ENCODE measurements around the gene XPC.

DNA sequence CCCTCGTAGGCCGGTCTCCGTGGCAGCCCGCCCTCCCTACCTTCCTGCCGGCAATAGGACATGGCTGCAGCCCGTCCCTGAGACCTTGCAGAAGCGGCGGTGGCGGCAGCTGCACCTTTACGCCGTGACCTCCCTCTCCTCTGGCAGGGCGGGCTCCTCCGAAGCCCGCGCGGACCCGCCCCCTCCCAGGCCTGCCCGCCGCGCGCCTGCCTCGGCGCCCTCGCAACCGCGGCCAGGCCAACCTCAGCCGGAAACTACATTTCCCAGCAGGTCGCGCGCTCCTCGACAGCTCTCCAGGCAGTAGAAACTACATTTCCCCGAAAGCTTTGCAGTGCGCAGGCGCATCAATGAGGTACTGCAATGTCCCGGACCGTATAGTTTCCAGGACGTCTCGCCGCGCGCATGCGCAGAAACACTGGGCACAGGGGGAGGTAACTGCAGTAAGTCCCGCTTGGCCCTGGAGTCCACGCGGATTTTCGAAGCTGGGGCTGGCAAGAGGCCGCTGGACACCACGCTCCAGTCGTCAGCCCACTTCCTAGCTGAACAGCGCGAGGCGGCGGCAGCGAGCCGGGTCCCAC lies 53.7 kb downstream of the XPC start, which contains the start of the genes CHCHD4 and TMEM43:
- TF ChIP-seq TCF12 (IDR thresholded peaks at IDR 0.05; ENCODE audit: low read depth) = peak; percentile 31; the same call in 1 of the 2 replicates
- TF ChIP-seq, protein P1, sequence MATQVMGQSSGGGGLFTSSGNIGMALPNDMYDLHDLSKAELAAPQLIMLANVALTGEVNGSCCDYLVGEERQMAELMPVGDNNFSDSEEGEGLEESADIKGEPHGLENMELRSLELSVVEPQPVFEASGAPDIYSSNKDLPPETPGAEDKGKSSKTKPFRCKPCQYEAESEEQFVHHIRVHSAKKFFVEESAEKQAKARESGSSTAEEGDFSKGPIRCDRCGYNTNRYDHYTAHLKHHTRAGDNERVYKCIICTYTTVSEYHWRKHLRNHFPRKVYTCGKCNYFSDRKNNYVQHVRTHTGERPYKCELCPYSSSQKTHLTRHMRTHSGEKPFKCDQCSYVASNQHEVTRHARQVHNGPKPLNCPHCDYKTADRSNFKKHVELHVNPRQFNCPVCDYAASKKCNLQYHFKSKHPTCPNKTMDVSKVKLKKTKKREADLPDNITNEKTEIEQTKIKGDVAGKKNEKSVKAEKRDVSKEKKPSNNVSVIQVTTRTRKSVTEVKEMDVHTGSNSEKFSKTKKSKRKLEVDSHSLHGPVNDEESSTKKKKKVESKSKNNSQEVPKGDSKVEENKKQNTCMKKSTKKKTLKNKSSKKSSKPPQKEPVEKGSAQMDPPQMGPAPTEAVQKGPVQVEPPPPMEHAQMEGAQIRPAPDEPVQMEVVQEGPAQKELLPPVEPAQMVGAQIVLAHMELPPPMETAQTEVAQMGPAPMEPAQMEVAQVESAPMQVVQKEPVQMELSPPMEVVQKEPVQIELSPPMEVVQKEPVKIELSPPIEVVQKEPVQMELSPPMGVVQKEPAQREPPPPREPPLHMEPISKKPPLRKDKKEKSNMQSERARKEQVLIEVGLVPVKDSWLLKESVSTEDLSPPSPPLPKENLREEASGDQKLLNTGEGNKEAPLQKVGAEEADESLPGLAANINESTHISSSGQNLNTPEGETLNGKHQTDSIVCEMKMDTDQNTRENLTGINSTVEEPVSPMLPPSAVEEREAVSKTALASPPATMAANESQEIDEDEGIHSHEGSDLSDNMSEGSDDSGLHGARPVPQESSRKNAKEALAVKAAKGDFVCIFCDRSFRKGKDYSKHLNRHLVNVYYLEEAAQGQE (IDR thresholded peaks at IDR 0.05; ENCODE audit: low read depth) = no peak
- no peak for TF ChIP-seq NFIC (IDR thresholded peaks at IDR 0.05)
- no peak; the same call in 1 of the 2 replicates for TF ChIP-seq TAF1 (IDR thresholded peaks at IDR 0.05; ENCODE audit: low read depth)
- no peak for TF ChIP-seq EP300 (IDR thresholded peaks at IDR 0.05; ENCODE audit: borderline replicate concordance)
- TF ChIP-seq CEBPB (IDR thresholded peaks at IDR 0.05) = no peak
- TF ChIP-seq, protein P2, sequence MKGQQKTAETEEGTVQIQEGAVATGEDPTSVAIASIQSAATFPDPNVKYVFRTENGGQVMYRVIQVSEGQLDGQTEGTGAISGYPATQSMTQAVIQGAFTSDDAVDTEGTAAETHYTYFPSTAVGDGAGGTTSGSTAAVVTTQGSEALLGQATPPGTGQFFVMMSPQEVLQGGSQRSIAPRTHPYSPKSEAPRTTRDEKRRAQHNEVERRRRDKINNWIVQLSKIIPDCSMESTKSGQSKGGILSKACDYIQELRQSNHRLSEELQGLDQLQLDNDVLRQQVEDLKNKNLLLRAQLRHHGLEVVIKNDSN (IDR thresholded peaks at IDR 0.05) = no peak
- TF ChIP-seq CREB1 (IDR thresholded peaks at IDR 0.05; ENCODE audit: low read depth) = peak; percentile 38; the same call in 1 of the 2 replicates
- TF ChIP-seq TEAD4 (IDR thresholded peaks at IDR 0.05) = no peak

Data from Ishikawa (cell line).